Liver (tissue), 9 donors: ENCODE measurements around the gene HOXC10. TPM values are rescaled to one million over a fixed set of nuclear protein-coding genes. Genes with fewer than 3 reads are reported as not detected.

Source experiments
- DNase-seq: peaks from one replicate; pipeline ENCODE4 v3.0.0-alpha.2; 2017; ENCODE audit warnings: low spot score
- H3K27ac ChIP-seq, 2 donors: one replicate each; pipeline ENCODE4 v1.7.0; 2013; ENCODE audit warnings: inconsistent platforms in 2 of 2, low read length in 2 of 2, control low read depth in 1 of 2, low read depth in 1 of 2, mild to moderate bottlenecking in 1 of 2
- H3K27me3 ChIP-seq, 4 donors: one replicate each; pipeline versions ENCODE4 v1.6.1 to v1.7.0; 2013; ENCODE audit warnings: low read length in 3 of 4, inconsistent platforms in 1 of 4, mild to moderate bottlenecking in 1 of 4, moderate library complexity in 1 of 4; ENCODE audit not compliant: control insufficient read depth in 4 of 4, insufficient read depth in 4 of 4
- H3K36me3 ChIP-seq, 4 donors: one replicate each; pipeline versions ENCODE4 v1.6.1 to v1.7.0; 2013; ENCODE audit warnings: low read length in 3 of 4, mild to moderate bottlenecking in 3 of 4, low read depth in 1 of 4, moderate library complexity in 1 of 4; ENCODE audit not compliant: control insufficient read depth in 4 of 4, insufficient read depth in 3 of 4
- H3K4me1 ChIP-seq, 4 donors: one replicate each; pipeline versions ENCODE4 v1.6.1 to v1.7.0; 2013; ENCODE audit warnings: low read length in 3 of 4, mild to moderate bottlenecking in 3 of 4, moderate library complexity in 1 of 4; ENCODE audit not compliant: control insufficient read depth in 4 of 4, insufficient read depth in 4 of 4
- H3K4me3 ChIP-seq, 3 donors: one replicate each; pipeline versions ENCODE4 v1.6.1 to v1.7.0; 2013; ENCODE audit warnings: low read length in 3 of 3, control low read depth in 1 of 3, low read depth in 1 of 3, mild to moderate bottlenecking in 1 of 3
- H3K9ac ChIP-seq, 2 donors: one replicate each; pipeline ENCODE4 v1.7.0; 2013; ENCODE audit warnings: low read length in 2 of 2, mild to moderate bottlenecking in 2 of 2, moderate library complexity in 2 of 2, control low read depth in 1 of 2, low read depth in 1 of 2
- H3K9me3 ChIP-seq, 4 donors: one replicate each; pipeline versions ENCODE4 v1.6.1 to v1.7.0; 2013; ENCODE audit warnings: low read length in 3 of 4; ENCODE audit not compliant: control insufficient read depth in 4 of 4
- ATF3 ChIP-seq: IDR thresholded peaks from 2 replicates; pipeline ENCODE4 v1.6.1; 2016; ENCODE audit warnings: antibody characterized with exemption
- CTCF ChIP-seq: fragments of 150-350 bp; IDR thresholded peaks from 2 replicates; pipeline ENCODE4 v1.5.1; 2017; ENCODE audit warnings: improper control_type of control experiment, low read depth, low read length; ENCODE audit not compliant: missing input control
- EGR1 ChIP-seq, 2 donors: IDR thresholded peaks; 2 replicates each; pipeline ENCODE4 v1.6.1; 2016 to 2018; ENCODE audit warnings: antibody characterized with exemption in 2 of 2, low read depth in 2 of 2
- MAX ChIP-seq: IDR thresholded peaks from 2 replicates; pipeline ENCODE4 v1.6.1; 2016; ENCODE audit warnings: antibody characterized with exemption
- RAD21 ChIP-seq, 2 donors: IDR thresholded peaks; 2 replicates each; pipeline ENCODE4 v1.6.1; 2016; ENCODE audit warnings: antibody characterized with exemption in 2 of 2, mild to moderate bottlenecking in 2 of 2
- RXRA ChIP-seq, 2 donors: IDR thresholded peaks; 2 replicates each; pipeline ENCODE4 v1.6.1; 2017 to 2018; ENCODE audit warnings: antibody characterized with exemption in 2 of 2, mild to moderate bottlenecking in 1 of 2
- SP1 ChIP-seq: IDR thresholded peaks from 2 replicates; pipeline ENCODE4 v1.6.1; 2018; ENCODE audit warnings: antibody characterized with exemption, mild to moderate bottlenecking
- YY1 ChIP-seq: IDR thresholded peaks from 2 replicates; pipeline ENCODE4 v1.6.1; 2016; ENCODE audit warnings: antibody characterized with exemption, mild to moderate bottlenecking
- ZBTB33 ChIP-seq: IDR thresholded peaks from 2 replicates; pipeline ENCODE4 v1.6.1; 2016; ENCODE audit warnings: antibody characterized with exemption
- WGBS: extraction: QIAGEN DNeasy Blood & Tissue Kit; methylation state at CpG from one replicate; pipeline ENCODE4 v1.1.7; 2013; 5-methylcytosine and 5-hydroxymethylcytosine counted together
- polyA plus RNA-seq, 2 donors: library from polyadenylated mRNA; stranded (reverse) in 1 of 2; unstranded in 1 of 2; fragments of 200-250 nt in 1 of 2; fragments of >200 nt in 1 of 2; fragmentation: Nextera tagmentation in 1 of 2; extraction: Ambion mirVana in 1 of 2; gene quantifications; one replicate each; pipeline versions ENCODE4 v1.2.1 to v1.2.3, GENCODE V29; 2013 to 2015
- total RNA-seq, 2 donors: library from RNA; depleted of rRNA; stranded (reverse); fragments of >200 nt; gene quantifications; one replicate each; pipeline ENCODE4 v1.2.3, GENCODE V29; 2014
- donor health status: healthy.
- donor health status: healthy.
- donor health status: healthy.
- donor health status: healthy.
- donor health status: healthy.

Gene HOXC10
- total and polyA plus RNA-seq, 4 donors: not detected

- H3K27me3 ChIP-seq: peaks cover 12 to 42% (median 27%) of the 10 kb centered on the region in 4 donors
- no peak overlapping the region for H3K9ac ChIP-seq
- no peaks in the 10 kb centered on the region for H3K36me3 ChIP-seq
- 5% methylated on average over 38 of the region's 38 CpGs for WGBS
- peaks cover 0 to 4% (median 0%) of the 10 kb centered on the region in 4 donors for H3K9me3 ChIP-seq
- TF ChIP-seq RAD21 (IDR thresholded peaks at IDR 0.05) (no peak), ZBTB33 (no peak), MAX (no peak), YY1 (no peak), SP1 (no peak), RXRA (IDR thresholded peaks at IDR 0.05) (no peak), CTCF (no peak), ATF3 (no peak)
- no peak overlapping the region for H3K4me3 ChIP-seq
- DNase-seq: no peak
- H3K27ac ChIP-seq: no peak overlapping the region
- peaks cover 0 to 2% (median 0%) of the 10 kb centered on the region in 4 donors for H3K4me1 ChIP-seq
Observed at GRCh38 chr12:53952871-53953734, 31.8 kb upstream of the HOXC10 start.

- peaks cover 0 to 2% (median 0%) of the 10 kb centered on the region in 4 donors for H3K4me1 ChIP-seq
- H3K36me3 ChIP-seq: no peaks in the 10 kb centered on the region
- no peak for TF ChIP-seq RXRA (IDR thresholded peaks at IDR 0.05)
- TF ChIP-seq ZBTB33: no peak
- no peak for TF ChIP-seq ATF3
- TF ChIP-seq RAD21 (IDR thresholded peaks at IDR 0.05): no peak
- TF ChIP-seq EGR1 (IDR thresholded peaks at IDR 0.05; ENCODE audit: low read depth in 2 of 2): no peak
- no peak for TF ChIP-seq CTCF
- no peak overlapping the region for H3K27ac ChIP-seq
- no peak for DNase-seq
- peaks cover 0 to 4% (median 0%) of the 10 kb centered on the region in 4 donors for H3K9me3 ChIP-seq
- WGBS: 7% methylated on average over 19 of the region's 19 CpGs
- no peak overlapping the region for H3K9ac ChIP-seq
- peaks cover 12 to 38% (median 28%) of the 10 kb centered on the region in 4 donors for H3K27me3 ChIP-seq
- no peak overlapping the region for H3K4me3 ChIP-seq
Observed at GRCh38 chr12:53953831-53954693, 30.9 kb upstream of the HOXC10 start.
